IPS-NIHi7 (cell line): ENCODE data around the gene ZC3H6.
"Not testable (repeated sequence)": the region's sequence is repeated elsewhere in the genome, so short reads cannot be mapped to it uniquely, and the experiment has no call there.

ENCODE experiments used
- DNase-seq: peaks from one replicate; pipeline ENCODE4 v3.0.0; 2012; ENCODE audit warnings: mixed read lengths; ENCODE audit errors: extremely low spot score

ZC3H6 gene

DNA sequence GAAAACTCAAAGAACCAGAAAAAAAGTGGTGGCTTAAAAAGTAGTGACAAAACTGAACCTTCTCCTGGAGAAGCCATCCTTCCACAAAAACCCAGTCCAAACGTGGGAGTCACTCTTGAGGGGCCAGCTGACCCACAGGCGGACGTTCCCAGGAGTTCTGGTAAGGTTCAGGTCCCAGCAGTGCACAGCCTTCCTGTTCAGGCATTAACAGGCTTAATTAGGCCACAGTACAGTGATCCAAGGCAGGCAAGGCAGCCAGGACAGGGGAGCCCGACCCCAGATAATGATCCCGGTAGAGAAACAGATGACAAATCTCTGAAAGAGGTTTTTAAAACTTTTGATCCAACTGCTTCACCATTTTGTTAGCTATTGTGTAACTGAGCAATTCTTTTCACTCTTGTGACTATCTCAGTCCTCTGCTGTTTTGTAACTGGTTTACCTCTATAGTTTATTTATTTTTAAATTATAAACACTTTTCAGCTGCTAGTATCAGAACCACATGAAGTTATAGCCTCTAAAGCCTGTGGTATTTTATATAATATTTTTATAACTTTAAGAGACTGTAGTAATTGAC, 56.8 kb downstream of the ZC3H6 start:
- no peak for DNase-seq

DNA sequence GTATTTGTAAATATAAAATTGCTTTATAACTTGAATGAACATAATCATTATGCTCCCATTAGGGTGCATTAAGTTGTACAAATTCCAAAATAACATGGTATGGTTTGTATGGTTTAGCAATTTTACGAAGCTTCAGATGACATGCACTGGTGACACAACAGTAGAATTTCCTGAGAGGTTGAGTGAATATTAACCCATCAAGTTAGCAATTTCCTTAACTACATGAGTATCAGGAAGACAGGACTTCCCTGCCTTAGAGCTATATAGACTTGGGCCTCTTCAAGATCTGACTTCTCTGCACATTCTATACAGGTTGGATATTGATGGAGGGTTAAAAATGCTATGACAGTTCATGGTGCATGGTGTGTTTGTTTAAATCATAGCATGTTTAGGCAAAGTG, 60.2 kb downstream of the ZC3H6 start:
- no peak for DNase-seq

- DNase-seq, result no peak
Measured at GRCh38 chr2:112339986-112340385, 64.6 kb downstream of the ZC3H6 start.

GRCh38 chr2:112340475-112341267, 65.3 kb downstream of the ZC3H6 start:
- DNase-seq, result no peak

DNA sequence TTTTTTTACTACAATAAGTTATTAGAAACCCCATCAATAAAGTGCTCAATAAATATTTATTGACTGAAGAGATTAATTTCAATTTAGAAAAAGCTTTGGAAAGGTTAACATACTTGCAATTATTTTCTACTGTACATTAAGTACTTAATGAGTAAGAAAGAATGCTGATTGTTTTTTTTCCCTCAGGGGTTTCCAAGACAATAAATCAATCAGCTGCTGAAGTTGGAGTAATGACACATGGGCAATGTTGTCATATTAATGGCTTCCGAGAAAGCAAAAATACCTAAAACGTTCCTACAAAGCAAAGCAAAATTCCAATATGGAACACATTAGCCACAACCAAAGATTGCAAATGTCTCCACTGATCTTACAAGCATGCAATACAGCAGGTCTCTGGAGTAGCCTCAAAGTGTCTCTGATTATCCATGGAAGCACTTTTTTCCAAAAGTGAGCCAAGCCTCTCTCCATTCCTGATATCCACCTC, 66.7 kb downstream of the ZC3H6 start:
- DNase-seq, result no peak

GRCh38 chr2:112343827-112344585, 68.6 kb downstream of the ZC3H6 start:
- DNase-seq, result no peak

GRCh38 chr2:112345030-112346027, 69.9 kb downstream of the ZC3H6 start:
- DNase-seq, result no peak

- DNase-seq, result not testable (repeated sequence)
Measured at GRCh38 chr2:112352292-112352691, 76.9 kb downstream of the ZC3H6 start.

DNA sequence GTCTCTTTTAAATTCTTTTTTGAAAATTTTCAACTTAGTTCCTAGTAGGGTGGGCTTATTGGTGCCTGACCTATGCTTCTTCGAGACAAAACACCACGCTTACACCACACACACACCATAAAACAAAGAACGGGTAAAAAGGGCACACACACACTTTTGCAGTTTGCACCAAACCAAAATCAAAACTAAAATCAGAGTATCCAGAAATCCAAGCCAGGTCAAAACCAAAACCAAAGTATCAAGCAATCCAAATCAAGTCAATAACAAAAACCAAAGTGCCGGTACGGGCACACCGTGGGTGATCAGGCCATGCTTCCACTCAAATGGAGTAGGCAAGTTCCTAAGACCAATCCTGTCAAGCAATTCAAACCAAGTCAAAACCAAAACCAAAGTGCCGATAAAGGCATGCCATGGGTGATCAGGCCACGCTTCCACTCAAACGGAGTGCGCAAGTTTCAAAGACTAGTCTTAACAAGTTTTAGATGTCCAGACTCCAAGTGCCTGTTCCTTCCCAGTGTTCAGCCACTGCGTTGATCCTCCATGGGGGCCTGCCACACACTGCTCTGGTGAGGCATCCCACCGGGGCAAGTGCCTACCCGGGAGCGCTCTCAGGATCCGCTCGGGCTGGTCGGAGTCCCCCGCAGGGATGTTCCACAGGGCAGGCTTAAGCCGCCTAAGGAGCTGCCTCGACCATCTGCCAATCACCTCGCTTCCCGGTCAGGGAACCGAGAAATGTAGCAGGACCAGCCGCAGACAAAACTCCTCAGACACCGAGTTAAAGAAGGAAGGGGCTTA, 77.6 kb downstream of the ZC3H6 start:
- not testable (repeated sequence) for DNase-seq

DNA sequence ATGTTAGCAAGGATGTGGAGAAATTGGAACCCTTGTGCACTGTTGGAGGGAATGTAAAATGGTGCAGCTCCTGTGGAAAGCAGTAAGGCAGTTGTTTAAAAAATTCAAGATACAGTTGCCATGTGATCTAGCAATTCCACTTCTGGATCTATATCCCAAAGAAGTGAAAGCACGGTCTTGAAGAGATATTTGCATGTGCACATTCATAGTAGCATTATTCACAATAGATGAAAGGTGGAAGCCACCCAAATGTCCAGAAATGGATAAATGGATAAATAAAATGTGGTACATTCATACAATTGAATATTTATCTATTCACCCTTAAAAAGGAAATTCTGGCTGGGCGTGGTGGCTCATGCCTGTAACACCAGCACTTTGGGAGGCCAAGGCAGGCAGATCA, 78.9 kb downstream of the ZC3H6 start:
- DNase-seq, result not testable (repeated sequence)

- not testable (repeated sequence) for DNase-seq
Measured at GRCh38 chr2:112360055-112360454, 84.7 kb downstream of the ZC3H6 start.
